Lower leg skin (tissue), 3 donors: ENCODE results near the gene CMTM4.
"Not testable (repeated sequence)": the region's sequence is repeated elsewhere in the genome, so short reads cannot be mapped to it uniquely, and the experiment has no call there.

Experiments
- POLR2A ChIP-seq, 2 donors: fragments of 450-650 bp; IDR thresholded peaks; one replicate each; pipeline ENCODE4 v1.6.1; 2016 to 2017; ENCODE audit warnings: antibody characterized with exemption in 2 of 2, mild to moderate bottlenecking in 1 of 2, moderate library complexity in 1 of 2
- TF ChIP-seq, protein P1 (sequence below), 3 donors: fragments of 450-650 bp; IDR thresholded peaks; one replicate each; pipeline ENCODE4 v1.5.1; 2016; ENCODE audit warnings: antibody characterized with exemption in 3 of 3, mild to moderate bottlenecking in 3 of 3, moderate library complexity in 2 of 3

DNA sequence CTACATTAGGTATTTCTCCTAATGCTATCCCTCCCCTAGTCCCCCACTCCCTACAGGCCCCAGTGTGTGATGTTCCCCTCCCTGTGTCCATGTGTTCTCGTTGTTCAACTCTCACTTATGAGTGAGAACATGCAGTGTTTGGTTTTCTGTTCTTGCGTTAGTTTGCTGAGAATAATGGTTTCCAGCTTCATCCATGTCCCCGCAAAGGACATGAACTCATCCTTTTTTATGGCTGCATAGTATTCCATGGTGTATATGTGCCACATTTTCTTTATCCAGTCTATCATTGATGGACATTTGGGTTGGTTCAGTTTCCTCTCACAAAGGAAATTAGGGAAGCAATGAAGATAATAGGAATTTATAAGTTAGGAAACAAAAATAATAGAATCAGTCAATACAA, 129.3 kb downstream of the CMTM4 start:
- TF ChIP-seq POLR2A (IDR thresholded peaks at IDR 0.05), result not testable (repeated sequence)
- TF ChIP-seq, protein P1, sequence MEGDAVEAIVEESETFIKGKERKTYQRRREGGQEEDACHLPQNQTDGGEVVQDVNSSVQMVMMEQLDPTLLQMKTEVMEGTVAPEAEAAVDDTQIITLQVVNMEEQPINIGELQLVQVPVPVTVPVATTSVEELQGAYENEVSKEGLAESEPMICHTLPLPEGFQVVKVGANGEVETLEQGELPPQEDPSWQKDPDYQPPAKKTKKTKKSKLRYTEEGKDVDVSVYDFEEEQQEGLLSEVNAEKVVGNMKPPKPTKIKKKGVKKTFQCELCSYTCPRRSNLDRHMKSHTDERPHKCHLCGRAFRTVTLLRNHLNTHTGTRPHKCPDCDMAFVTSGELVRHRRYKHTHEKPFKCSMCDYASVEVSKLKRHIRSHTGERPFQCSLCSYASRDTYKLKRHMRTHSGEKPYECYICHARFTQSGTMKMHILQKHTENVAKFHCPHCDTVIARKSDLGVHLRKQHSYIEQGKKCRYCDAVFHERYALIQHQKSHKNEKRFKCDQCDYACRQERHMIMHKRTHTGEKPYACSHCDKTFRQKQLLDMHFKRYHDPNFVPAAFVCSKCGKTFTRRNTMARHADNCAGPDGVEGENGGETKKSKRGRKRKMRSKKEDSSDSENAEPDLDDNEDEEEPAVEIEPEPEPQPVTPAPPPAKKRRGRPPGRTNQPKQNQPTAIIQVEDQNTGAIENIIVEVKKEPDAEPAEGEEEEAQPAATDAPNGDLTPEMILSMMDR (IDR thresholded peaks at IDR 0.05), result not testable (repeated sequence)
